Fibroblast of the aortic adventitia (primary cell): ENCODE results near the gene ZNF683. TPM values are rescaled to one million over a fixed set of nuclear protein-coding genes. Genes with fewer than 3 reads are reported as not detected.
"Not testable (repeated sequence)": the region's sequence is repeated elsewhere in the genome, so short reads cannot be mapped to it uniquely, and the experiment has no call there.

Experiments
- DNase-seq: peaks from one replicate; pipeline ENCODE4 v3.0.0-alpha.2; 2010; ENCODE audit warnings: low read depth
- H3K4me3 ChIP-seq: 2 replicates; pipeline ENCODE4 v1.5.1; 2011; ENCODE audit warnings: low read depth, mild to moderate bottlenecking, control low read depth, low read length, moderate library complexity
- total RNA-seq: library from RNA; depleted of rRNA; stranded (reverse); fragments of >200 nt; gene quantifications from 2 replicates; pipeline ENCODE4 v1.2.3, GENCODE V29; 2012; ENCODE audit warnings: low replicate concordance
- TF ChIP-seq, protein P1 (sequence below): IDR thresholded peaks from 2 replicates; pipeline ENCODE4 v1.5.1; 2011; ENCODE audit warnings: mild to moderate bottlenecking, low read length, control low read depth, inconsistent platforms; ENCODE audit not compliant: insufficient read depth

The ZNF683 gene
- total RNA-seq, 1 donor: not detected

GRCh38 chr1:26387447-26387846 lies 14.9 kb upstream of the ZNF683 start:
- peak; percentile 33 for DNase-seq

DNA sequence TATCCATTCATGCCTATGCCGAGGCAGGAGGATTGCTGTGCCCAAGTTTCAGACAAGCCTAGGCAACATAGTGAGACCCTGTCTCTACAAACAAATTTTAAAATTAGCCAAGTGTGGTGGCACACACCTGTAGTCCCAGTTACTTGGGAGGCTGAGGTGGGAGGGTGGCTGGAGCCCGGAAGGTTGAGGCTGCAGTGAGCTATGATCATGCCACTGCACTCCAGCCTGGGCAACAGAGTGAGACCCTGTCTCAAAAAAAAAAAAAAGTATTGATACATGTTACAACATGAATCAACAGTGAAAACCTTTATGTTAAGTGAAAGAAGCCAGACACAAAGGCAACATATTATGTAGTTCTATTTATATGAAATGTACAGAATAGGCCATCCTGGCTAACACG lies 12.5 kb upstream of the ZNF683 start:
- not testable (repeated sequence) for DNase-seq, H3K4me3 ChIP-seq

More at GRCh38 chr1:26387447-26387846, 14.9 kb upstream of the ZNF683 start:
- H3K4me3 ChIP-seq: no peak overlapping the region
- TF ChIP-seq, protein P1, sequence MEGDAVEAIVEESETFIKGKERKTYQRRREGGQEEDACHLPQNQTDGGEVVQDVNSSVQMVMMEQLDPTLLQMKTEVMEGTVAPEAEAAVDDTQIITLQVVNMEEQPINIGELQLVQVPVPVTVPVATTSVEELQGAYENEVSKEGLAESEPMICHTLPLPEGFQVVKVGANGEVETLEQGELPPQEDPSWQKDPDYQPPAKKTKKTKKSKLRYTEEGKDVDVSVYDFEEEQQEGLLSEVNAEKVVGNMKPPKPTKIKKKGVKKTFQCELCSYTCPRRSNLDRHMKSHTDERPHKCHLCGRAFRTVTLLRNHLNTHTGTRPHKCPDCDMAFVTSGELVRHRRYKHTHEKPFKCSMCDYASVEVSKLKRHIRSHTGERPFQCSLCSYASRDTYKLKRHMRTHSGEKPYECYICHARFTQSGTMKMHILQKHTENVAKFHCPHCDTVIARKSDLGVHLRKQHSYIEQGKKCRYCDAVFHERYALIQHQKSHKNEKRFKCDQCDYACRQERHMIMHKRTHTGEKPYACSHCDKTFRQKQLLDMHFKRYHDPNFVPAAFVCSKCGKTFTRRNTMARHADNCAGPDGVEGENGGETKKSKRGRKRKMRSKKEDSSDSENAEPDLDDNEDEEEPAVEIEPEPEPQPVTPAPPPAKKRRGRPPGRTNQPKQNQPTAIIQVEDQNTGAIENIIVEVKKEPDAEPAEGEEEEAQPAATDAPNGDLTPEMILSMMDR: no peak

- no peak for DNase-seq
- TF ChIP-seq, protein P1: no peak
- H3K4me3 ChIP-seq: no peak overlapping the region
These were observed 11.5 kb upstream of the ZNF683 start for GRCh38 chr1:26384076-26384475.

GRCh38 chr1:26378879-26379251 lies 6.3 kb upstream of the ZNF683 start:
- H3K4me3 ChIP-seq: no peak overlapping the region
- TF ChIP-seq, protein P1: no peak
- no peak for DNase-seq

DNA sequence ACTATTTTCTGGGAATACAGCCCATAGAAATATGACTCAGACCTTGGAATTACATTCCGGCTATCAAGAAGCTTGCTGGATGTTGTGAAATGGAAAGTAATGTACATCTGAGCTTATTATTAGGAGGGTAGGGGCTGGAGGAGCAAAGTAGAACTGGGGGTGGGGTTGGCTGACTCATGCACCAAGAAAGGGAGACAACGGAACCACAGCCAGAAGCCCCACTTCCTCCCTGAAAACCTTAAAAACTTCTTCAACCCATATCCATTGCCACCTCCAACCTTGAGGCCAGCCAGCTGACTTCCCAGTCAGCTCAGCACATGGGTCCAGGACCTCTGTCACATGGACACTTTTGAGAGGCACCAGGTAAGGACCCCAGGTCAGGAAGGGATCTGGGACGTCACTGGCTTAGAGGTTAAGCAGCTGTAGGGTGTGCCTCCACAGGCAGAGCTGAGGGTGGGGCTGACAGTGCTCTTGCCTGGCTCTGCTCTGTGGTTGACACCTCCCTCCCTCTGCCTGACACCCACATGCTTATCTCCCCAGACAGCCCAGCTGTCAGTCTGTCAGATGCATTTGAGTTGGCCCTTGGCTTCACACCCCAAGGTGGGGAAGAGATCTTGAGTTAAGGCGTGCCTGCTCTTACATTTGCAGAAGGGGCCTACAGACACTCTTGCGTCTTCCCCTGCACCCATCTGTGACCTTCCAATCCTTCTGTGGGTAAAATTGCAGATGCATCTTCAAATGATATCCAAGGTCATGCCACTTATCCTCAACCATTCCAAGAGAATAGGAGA lies 5.7 kb upstream of the ZNF683 start:
- peak overlapping the region; percentile 44 for H3K4me3 ChIP-seq

GRCh38 chr1:26376050-26376449 lies 3.5 kb upstream of the ZNF683 start:
- TF ChIP-seq, protein P1: no peak
- DNase-seq: no peak
- H3K4me3 ChIP-seq: no peak overlapping the region

More for the DNA sequence above, 5.7 kb upstream of the ZNF683 start:
- peak; percentile 99 for DNase-seq
- TF ChIP-seq, protein P1: no peak

GRCh38 chr1:26375081-26375480 lies 2.5 kb upstream of the ZNF683 start:
- TF ChIP-seq, protein P1: no peak
- no peak overlapping the region for H3K4me3 ChIP-seq
- DNase-seq: no peak

DNA sequence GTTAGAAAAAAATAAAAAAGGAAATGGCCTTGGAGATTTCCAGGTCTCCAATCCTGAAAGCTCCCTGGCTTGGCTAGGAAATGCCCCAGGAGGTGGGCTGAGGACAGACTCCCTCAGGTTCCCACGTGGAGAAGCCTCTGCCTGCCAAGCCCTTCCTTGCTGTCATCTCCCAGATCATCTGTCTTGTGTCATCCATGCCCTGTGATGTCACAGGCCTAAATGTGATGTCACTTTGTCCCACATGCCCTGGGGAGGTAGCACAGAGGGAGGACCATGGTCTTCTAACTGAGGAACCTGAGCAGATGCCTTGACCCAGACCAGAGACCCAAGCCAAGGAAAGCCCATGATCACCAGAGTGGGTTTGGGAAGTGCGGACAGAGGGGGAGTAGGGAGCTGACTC lies 1.8 kb upstream of the ZNF683 start:
- not testable (repeated sequence) for H3K4me3 ChIP-seq, DNase-seq
